HCT116 (cell line): ENCODE measurements around the gene STK16. TPM values are rescaled to one million over a fixed set of nuclear protein-coding genes. Genes with fewer than 3 reads are reported as not detected.
"Not testable (repeated sequence)": the region's sequence is repeated elsewhere in the genome, so short reads cannot be mapped to it uniquely, and the experiment has no call there.

Experiments used
- ATAC-seq: fragments of 200-7000 bp; cut with Tn5 transposase; 2 replicates; pipeline ENCODE4 v1.9.1; 2020; ENCODE audit warnings: mild to moderate bottlenecking, moderate library complexity
- BruUV-seq: library from RNA; stranded (reverse); fragments of 400-500 nt; replicated peaks from 2 replicates; lab custom pipeline; 2021; lab: Mats Ljungman, UMichigan
- CTCF ChIA-PET: fragments of 300-600 bp; sonication (Branson Sonifier 250); formaldehyde crosslinking; loops from one replicate; lab custom pipeline; 2021; ENCODE audit warnings: antibody characterized with exemption; lab: Charles Lee
- POLR2A ChIA-PET: fragments of 300-600, 350-600 bp; sonication (Branson Sonifier 250); formaldehyde crosslinking; loops from one replicate; lab custom pipeline; 2021; ENCODE audit warnings: antibody characterized with exemption; lab: Charles Lee
- RAD21 ChIA-PET, 2 experiments: fragments of 300-600 bp; sonication (Branson Sonifier 250); formaldehyde crosslinking; loops; one replicate each; lab custom pipeline; 2023; ENCODE audit warnings: low total read pairs in 2 of 2; ENCODE audit not compliant: uncharacterized antibody in 2 of 2, unreplicated experiment in 2 of 2, low non-redundant PET in 1 of 2; lab: Charles Lee
- DNase-seq: peaks from one replicate; pipeline ENCODE4 v3.0.0-alpha.2; 2010; ENCODE audit warnings: low read depth, low spot score
- H2AFZ ChIP-seq: fragments of 200-600 bp; shearing (Covaris generic), sonication (generic); 2 replicates; pipeline ENCODE4 v1.6.1; 2017; ENCODE audit warnings: low read depth, mixed run types, mixed read lengths, antibody characterized with exemption, low read length; ENCODE audit not compliant: poor library complexity, severe bottlenecking
- H3K27ac ChIP-seq: 2 replicates; pipeline ENCODE4 v1.5.1; 2012; ENCODE audit warnings: low read depth, low read length
- H3K27me3 ChIP-seq: fragments of 200-600 bp; sonication (generic); 2 replicates; pipeline ENCODE4 v1.6.1; 2016; ENCODE audit warnings: mixed run types, low read length, mixed read lengths; ENCODE audit not compliant: insufficient read depth
- H3K36me3 ChIP-seq, 2 experiments: fragments of 200-500 bp in 1 of 2; fragments of 200-600 bp in 1 of 2; sonication (Bioruptor generic) in 1 of 2; sonication (generic) in 1 of 2; 2 replicates each; pipeline versions ENCODE4 v1.5.1 to v1.6.1; 2014 to 2016; ENCODE audit warnings: low read length in 2 of 2, inconsistent platforms in 1 of 2, mixed read lengths in 1 of 2, mixed run types in 1 of 2; ENCODE audit not compliant: insufficient read depth in 2 of 2, control insufficient read depth in 1 of 2
- H3K4me1 ChIP-seq, 2 experiments: fragments of 200-600 bp in 1 of 2; sonication (generic) in 1 of 2; 2 replicates each; pipeline versions ENCODE4 v1.5.1 to v1.6.1; 2012 to 2017; ENCODE audit warnings: low read length in 2 of 2, inconsistent platforms in 1 of 2, mild to moderate bottlenecking in 1 of 2, mixed read lengths in 1 of 2, mixed run types in 1 of 2, moderate library complexity in 1 of 2; ENCODE audit not compliant: insufficient read depth in 2 of 2, control insufficient read depth in 1 of 2
- H3K4me2 ChIP-seq: fragments of 200-600 bp; sonication (generic); 2 replicates; pipeline ENCODE4 v1.6.1; 2017; ENCODE audit warnings: mixed run types, low read length, mixed read lengths
- H3K4me3 ChIP-seq, 2 experiments: fragments of 200-600 bp in 1 of 2; sonication (generic) in 1 of 2; replicated peaks in 1 of 2; 2 replicates each; pipeline ENCODE4 v1.5.1; 2011 to 2016; ENCODE audit warnings: low read length in 2 of 2, control low read depth in 1 of 2, low read depth in 1 of 2, mild to moderate bottlenecking in 1 of 2, mixed read lengths in 1 of 2, mixed run types in 1 of 2
- H3K79me2 ChIP-seq: fragments of 200-600 bp; sonication (generic); 2 replicates; pipeline ENCODE4 v1.6.1; 2017; ENCODE audit warnings: mild to moderate bottlenecking, mixed run types, low read length, moderate library complexity, mixed read lengths; ENCODE audit not compliant: insufficient read depth
- H3K9ac ChIP-seq: fragments of 200-600 bp; sonication (generic); 2 replicates; pipeline ENCODE4 v1.6.1; 2016; ENCODE audit warnings: low read length, mixed read lengths
- H3K9me2 ChIP-seq: fragments of 200-600 bp; sonication (generic), shearing (Covaris generic); 2 replicates; pipeline ENCODE4 v1.6.1; 2017; ENCODE audit warnings: mixed run types, mild to moderate bottlenecking, moderate library complexity; ENCODE audit not compliant: insufficient read depth
- H3K9me3 ChIP-seq, 2 experiments: fragments of 200-500 bp in 1 of 2; fragments of 200-600 bp in 1 of 2; sonication (Bioruptor generic) in 1 of 2; sonication (generic) in 1 of 2; 2 replicates each; pipeline ENCODE4 v1.6.1; 2014 to 2017; ENCODE audit warnings: low read length in 2 of 2, mixed read lengths in 2 of 2, inconsistent platforms in 1 of 2, low read depth in 1 of 2, mild to moderate bottlenecking in 1 of 2, mixed run types in 1 of 2, moderate library complexity in 1 of 2; ENCODE audit not compliant: control insufficient read depth in 1 of 2, insufficient read depth in 1 of 2
- H4K20me1 ChIP-seq: fragments of 200-600 bp; sonication (generic), shearing (Covaris generic); 2 replicates; pipeline ENCODE4 v1.6.1; 2017; ENCODE audit warnings: mixed run types, mild to moderate bottlenecking, moderate library complexity; ENCODE audit not compliant: insufficient read depth
- JUND ChIP-seq: IDR thresholded peaks from 2 replicates; pipeline ENCODE4 v1.6.1; 2012
- intact Hi-C: fragments of 100-400 bp; cut with micrococcal nuclease; formaldehyde crosslinking; loops from 2 replicates; pipeline ENCODE4 v1.10.0; 2022
- total RNA-seq: library from RNA; stranded (reverse); gene quantifications from one replicate; pipeline ENCODE4 v1.2.1, GENCODE V29; 2021; ENCODE audit not compliant: unreplicated experiment

Gene STK16
- total RNA-seq, 1 experiment from 2014 or later, result 31.4 TPM

DNA sequence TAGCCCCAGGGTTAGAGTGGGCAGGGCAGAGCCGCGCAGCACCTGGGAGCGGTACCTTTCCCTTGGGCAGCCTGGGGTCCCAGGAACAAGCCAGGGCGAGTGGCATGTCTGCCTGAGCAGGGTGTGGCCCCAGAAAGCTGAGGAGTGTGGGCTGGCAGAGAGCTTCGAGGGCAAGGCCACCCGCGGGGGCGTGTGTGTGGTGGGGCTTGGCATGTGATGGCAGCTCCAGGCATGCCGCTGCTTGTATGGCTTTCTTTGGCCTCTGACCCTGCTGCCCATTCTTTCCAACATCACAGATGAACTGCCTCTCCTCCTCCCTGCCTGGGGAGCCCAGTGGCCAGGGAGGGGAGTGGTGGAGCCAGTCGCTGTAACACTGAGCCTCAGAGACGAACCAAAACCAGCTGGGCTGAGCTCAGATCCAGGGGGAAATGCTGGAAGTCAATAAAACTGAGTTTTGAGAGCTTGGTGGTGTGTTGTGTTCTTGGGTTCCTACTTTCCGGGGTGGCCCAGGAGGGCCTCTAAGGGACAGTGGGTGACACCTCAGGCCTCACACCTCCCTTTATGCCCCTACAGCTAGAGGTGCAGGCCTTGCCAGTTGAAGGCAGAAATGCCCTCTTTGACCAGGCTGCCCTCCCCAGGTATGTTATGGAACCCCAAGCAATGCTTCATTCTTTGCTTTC lies 41.3 kb downstream of the STK16 start:
- Histone ChIP-seq H3K9me3 (no peaks in the 10 kb centered on the region), H3K36me3 (no peaks in the 10 kb centered on the region), H3K79me2 (no peaks in the 10 kb centered on the region)
- DNase-seq, result no peak
- intact Hi-C loops, result no loop called here
- POLR2A ChIA-PET, result no interaction called here
- CTCF ChIA-PET, result interaction anchor here (1.2 to 1.7 kb wide), 2 partner anchors 8 to 9 kb away, joined by 3 to 18 read pairs; partner anchors contain the start of gene DNAJB2
- no peak for TF ChIP-seq JUND
- TF ChIP-seq, all 23 proteins: peak for 0
- Histone ChIP-seq H3K27me3 (no peaks in the 10 kb centered on the region), H3K4me1 (peaks cover 16 to 18% of the 10 kb centered on the region in 2 experiments), H4K20me1 (no peaks in the 10 kb centered on the region), H3K27ac (peak overlapping the region; percentile 22; the same call in 1 of the 2 replicates), H3K4me3 (no peak overlapping the region), H3K4me2 (peak overlapping the region; percentile 18; the same call in 1 of the 2 replicates), H2AFZ (no peak overlapping the region), H3K9ac (no peak overlapping the region), H3K9me2 (no peaks in the 10 kb centered on the region)
- ATAC-seq, result peak; percentile 51
- RAD21 ChIA-PET, result no interaction called here
- no TSS peak for BruUV-seq

DNA sequence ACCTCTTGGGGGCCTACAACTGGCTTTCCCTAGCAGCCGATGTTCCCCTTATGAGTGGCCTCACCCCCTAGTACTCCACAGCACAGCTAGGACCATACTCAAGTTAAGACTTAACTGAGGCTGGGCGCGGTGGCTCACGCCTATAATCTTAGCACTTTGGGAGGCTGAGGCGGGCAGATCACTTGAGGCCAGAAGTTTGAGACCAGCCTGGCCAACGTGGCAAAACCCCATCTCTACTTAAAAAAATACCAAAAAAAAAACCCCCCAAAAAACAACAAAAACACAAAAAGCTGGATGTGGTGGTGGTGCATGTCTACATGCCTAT lies 41.8 kb downstream of the STK16 start:
- RAD21 ChIA-PET, BruUV-seq, ATAC-seq, POLR2A ChIA-PET, H3K27me3 ChIP-seq, DNase-seq, H3K9me3 ChIP-seq, H2AFZ ChIP-seq, H3K4me2 ChIP-seq, H3K9me2 ChIP-seq, H3K4me3 ChIP-seq, H3K27ac ChIP-seq, H3K36me3 ChIP-seq, intact Hi-C loops, H3K9ac ChIP-seq, H3K79me2 ChIP-seq, H4K20me1 ChIP-seq: not testable (repeated sequence)
- peaks cover 16 to 18% of the 10 kb centered on the region in 2 experiments for H3K4me1 ChIP-seq
- CTCF ChIA-PET, result interaction anchor here (1.2 to 1.7 kb wide), 2 partner anchors 8 kb away, joined by 3 to 18 read pairs; partner anchors contain the start of gene DNAJB2
